K562 (cell line): Measurements from ENCODE around the gene BLM. TPM values are rescaled to one million over a fixed set of nuclear protein-coding genes. Genes with fewer than 3 reads are reported as not detected.

ENCODE experiments used
- MAZ ChIP-seq, 2 experiments: fragments of 450-650 bp in 1 of 2; sonication (generic) in 1 of 2; formaldehyde crosslinking; IDR thresholded peaks in 1 of 2; conservative IDR thresholded peaks in 1 of 2; 2 replicates each; pipeline versions ENCODE4 v1.4.0 to v1.5.0; 2020; ENCODE audit warnings: mild to moderate bottlenecking in 1 of 2, missing genetic modification reagents in 1 of 2
- RNF2 ChIP-seq: sonication (generic); IDR thresholded peaks from 2 replicates; pipeline ENCODE4 v1.6.1; 2016
- TBL1XR1 ChIP-seq, 2 experiments: IDR thresholded peaks; 2 replicates each; pipeline ENCODE4 v1.6.1; 2012; ENCODE audit warnings: improper control_type of control experiment in 2 of 2, low read length in 2 of 2, mild to moderate bottlenecking in 1 of 2
- YBX1 ChIP-seq: fragments of 450-650 bp; IDR thresholded peaks from 2 replicates; pipeline ENCODE4 v1.7.1; 2016; ENCODE audit warnings: mild to moderate bottlenecking
- ZNF212 ChIP-seq: fragments of 450-650 bp; formaldehyde crosslinking; IDR thresholded peaks from 2 replicates; pipeline ENCODE4 v1.4.0; 2020; ENCODE audit warnings: mild to moderate bottlenecking
- polyA plus RNA-seq, 8 experiments: library from polyadenylated mRNA; depleted of rRNA in 4 of 8; stranded (reverse) in 5 of 8; unstranded in 3 of 8; fragments of >200 nt; fragmentation: Nextera tagmentation in 2 of 8; fragmentation: Illumina TruSeq in 1 of 8; extraction: Ambion mirVana in 2 of 8; extraction: Trizol in 1 of 8; gene quantifications; 2 replicates each; pipeline versions ENCODE4 v1.2.1 to v1.2.3, GENCODE V29; 2011 to 2014; ENCODE audit warnings: inconsistent platforms in 1 of 8, missing spikeins in 1 of 8
- total RNA-seq, 7 experiments: library from RNA; depleted of rRNA in 6 of 7; stranded (reverse); fragments of >200 nt in 6 of 7; fragmentation: Illumina TruSeq in 2 of 7; extraction: Trizol in 2 of 7; gene quantifications; 2 replicates each; pipeline versions ENCODE4 v1.2.1 to v1.2.3, GENCODE V29; 2011 to 2021; ENCODE audit warnings: low replicate concordance in 1 of 7
- TF ChIP-seq, protein P1 (sequence below): fragments of 450-650 bp; IDR thresholded peaks from 2 replicates; pipeline ENCODE4 v1.6.1; 2016; ENCODE audit warnings: mild to moderate bottlenecking, moderate library complexity
- TF ChIP-seq, protein P2 (sequence below): fragments of 150-350 bp; conservative IDR thresholded peaks from 2 replicates; pipeline ENCODE4 v1.6.1; 2014; ENCODE audit warnings: low read length
- TF ChIP-seq, protein P3 (sequence below): IDR thresholded peaks from 3 replicates; pipeline ENCODE4 v1.6.1; 2011; ENCODE audit warnings: borderline replicate concordance, mild to moderate bottlenecking, moderate library complexity; ENCODE audit not compliant: insufficient read length; ENCODE audit errors: extremely low read depth
- TF ChIP-seq, protein P4 (sequence below): sonication (generic); IDR thresholded peaks from 2 replicates; pipeline ENCODE4 v1.6.1; 2016

Gene BLM
- total and polyA plus RNA-seq, 9 of the 15 experiments (the other 6 are each of a cell fraction or from before 2014, with no cell fraction given), result 21.0 to 56.0 (median 43.9) TPM

DNA sequence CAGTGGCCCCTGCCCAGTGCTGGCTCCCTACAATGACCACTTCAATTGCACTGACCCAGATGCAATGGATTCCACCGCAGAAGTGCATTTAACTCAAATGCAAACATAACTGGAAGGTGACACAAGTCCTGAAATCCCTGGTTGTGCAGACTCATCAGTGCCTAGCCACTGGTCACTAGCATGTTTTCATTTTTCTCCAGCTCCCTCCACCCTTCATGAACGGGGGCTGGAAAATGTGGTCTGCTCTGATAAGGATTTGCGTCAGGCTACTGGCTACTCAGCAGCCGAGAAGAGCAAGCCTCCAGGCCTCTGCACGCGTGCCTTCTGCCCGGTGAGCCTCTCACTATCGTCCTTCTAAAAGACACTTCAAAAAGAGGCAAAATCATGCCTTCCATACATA lies 123.8 kb downstream of the BLM start (continued):
- TF ChIP-seq TBL1XR1 (IDR thresholded peaks at IDR 0.05; ENCODE audit: low read length in 2 of 2) (peak; percentile 42 to 88; a peak in 3 of 4 replicates), ZNF212 (CRISPR knock-in tag) (no peak), MAZ (CRISPR knock-in tag; conservative IDR thresholded peaks at IDR 0.05 in 1 of 2, IDR thresholded peaks at IDR 0.05 in 1 of 2) (peak; percentile 92 to 97), RNF2 (peak; percentile 95), YBX1 (no peak)
- TF ChIP-seq, protein P1, sequence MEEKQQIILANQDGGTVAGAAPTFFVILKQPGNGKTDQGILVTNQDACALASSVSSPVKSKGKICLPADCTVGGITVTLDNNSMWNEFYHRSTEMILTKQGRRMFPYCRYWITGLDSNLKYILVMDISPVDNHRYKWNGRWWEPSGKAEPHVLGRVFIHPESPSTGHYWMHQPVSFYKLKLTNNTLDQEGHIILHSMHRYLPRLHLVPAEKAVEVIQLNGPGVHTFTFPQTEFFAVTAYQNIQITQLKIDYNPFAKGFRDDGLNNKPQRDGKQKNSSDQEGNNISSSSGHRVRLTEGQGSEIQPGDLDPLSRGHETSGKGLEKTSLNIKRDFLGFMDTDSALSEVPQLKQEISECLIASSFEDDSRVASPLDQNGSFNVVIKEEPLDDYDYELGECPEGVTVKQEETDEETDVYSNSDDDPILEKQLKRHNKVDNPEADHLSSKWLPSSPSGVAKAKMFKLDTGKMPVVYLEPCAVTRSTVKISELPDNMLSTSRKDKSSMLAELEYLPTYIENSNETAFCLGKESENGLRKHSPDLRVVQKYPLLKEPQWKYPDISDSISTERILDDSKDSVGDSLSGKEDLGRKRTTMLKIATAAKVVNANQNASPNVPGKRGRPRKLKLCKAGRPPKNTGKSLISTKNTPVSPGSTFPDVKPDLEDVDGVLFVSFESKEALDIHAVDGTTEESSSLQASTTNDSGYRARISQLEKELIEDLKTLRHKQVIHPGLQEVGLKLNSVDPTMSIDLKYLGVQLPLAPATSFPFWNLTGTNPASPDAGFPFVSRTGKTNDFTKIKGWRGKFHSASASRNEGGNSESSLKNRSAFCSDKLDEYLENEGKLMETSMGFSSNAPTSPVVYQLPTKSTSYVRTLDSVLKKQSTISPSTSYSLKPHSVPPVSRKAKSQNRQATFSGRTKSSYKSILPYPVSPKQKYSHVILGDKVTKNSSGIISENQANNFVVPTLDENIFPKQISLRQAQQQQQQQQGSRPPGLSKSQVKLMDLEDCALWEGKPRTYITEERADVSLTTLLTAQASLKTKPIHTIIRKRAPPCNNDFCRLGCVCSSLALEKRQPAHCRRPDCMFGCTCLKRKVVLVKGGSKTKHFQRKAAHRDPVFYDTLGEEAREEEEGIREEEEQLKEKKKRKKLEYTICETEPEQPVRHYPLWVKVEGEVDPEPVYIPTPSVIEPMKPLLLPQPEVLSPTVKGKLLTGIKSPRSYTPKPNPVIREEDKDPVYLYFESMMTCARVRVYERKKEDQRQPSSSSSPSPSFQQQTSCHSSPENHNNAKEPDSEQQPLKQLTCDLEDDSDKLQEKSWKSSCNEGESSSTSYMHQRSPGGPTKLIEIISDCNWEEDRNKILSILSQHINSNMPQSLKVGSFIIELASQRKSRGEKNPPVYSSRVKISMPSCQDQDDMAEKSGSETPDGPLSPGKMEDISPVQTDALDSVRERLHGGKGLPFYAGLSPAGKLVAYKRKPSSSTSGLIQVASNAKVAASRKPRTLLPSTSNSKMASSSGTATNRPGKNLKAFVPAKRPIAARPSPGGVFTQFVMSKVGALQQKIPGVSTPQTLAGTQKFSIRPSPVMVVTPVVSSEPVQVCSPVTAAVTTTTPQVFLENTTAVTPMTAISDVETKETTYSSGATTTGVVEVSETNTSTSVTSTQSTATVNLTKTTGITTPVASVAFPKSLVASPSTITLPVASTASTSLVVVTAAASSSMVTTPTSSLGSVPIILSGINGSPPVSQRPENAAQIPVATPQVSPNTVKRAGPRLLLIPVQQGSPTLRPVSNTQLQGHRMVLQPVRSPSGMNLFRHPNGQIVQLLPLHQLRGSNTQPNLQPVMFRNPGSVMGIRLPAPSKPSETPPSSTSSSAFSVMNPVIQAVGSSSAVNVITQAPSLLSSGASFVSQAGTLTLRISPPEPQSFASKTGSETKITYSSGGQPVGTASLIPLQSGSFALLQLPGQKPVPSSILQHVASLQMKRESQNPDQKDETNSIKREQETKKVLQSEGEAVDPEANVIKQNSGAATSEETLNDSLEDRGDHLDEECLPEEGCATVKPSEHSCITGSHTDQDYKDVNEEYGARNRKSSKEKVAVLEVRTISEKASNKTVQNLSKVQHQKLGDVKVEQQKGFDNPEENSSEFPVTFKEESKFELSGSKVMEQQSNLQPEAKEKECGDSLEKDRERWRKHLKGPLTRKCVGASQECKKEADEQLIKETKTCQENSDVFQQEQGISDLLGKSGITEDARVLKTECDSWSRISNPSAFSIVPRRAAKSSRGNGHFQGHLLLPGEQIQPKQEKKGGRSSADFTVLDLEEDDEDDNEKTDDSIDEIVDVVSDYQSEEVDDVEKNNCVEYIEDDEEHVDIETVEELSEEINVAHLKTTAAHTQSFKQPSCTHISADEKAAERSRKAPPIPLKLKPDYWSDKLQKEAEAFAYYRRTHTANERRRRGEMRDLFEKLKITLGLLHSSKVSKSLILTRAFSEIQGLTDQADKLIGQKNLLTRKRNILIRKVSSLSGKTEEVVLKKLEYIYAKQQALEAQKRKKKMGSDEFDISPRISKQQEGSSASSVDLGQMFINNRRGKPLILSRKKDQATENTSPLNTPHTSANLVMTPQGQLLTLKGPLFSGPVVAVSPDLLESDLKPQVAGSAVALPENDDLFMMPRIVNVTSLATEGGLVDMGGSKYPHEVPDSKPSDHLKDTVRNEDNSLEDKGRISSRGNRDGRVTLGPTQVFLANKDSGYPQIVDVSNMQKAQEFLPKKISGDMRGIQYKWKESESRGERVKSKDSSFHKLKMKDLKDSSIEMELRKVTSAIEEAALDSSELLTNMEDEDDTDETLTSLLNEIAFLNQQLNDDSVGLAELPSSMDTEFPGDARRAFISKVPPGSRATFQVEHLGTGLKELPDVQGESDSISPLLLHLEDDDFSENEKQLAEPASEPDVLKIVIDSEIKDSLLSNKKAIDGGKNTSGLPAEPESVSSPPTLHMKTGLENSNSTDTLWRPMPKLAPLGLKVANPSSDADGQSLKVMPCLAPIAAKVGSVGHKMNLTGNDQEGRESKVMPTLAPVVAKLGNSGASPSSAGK, result peak; percentile 78
- TF ChIP-seq, protein P2, sequence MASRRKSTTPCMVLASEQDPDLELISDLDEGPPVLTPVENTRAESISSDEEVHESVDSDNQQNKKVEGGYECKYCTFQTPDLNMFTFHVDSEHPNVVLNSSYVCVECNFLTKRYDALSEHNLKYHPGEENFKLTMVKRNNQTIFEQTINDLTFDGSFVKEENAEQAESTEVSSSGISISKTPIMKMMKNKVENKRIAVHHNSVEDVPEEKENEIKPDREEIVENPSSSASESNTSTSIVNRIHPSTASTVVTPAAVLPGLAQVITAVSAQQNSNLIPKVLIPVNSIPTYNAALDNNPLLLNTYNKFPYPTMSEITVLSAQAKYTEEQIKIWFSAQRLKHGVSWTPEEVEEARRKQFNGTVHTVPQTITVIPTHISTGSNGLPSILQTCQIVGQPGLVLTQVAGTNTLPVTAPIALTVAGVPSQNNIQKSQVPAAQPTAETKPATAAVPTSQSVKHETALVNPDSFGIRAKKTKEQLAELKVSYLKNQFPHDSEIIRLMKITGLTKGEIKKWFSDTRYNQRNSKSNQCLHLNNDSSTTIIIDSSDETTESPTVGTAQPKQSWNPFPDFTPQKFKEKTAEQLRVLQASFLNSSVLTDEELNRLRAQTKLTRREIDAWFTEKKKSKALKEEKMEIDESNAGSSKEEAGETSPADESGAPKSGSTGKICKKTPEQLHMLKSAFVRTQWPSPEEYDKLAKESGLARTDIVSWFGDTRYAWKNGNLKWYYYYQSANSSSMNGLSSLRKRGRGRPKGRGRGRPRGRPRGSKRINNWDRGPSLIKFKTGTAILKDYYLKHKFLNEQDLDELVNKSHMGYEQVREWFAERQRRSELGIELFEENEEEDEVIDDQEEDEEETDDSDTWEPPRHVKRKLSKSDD, result no peak
- TF ChIP-seq, protein P3, sequence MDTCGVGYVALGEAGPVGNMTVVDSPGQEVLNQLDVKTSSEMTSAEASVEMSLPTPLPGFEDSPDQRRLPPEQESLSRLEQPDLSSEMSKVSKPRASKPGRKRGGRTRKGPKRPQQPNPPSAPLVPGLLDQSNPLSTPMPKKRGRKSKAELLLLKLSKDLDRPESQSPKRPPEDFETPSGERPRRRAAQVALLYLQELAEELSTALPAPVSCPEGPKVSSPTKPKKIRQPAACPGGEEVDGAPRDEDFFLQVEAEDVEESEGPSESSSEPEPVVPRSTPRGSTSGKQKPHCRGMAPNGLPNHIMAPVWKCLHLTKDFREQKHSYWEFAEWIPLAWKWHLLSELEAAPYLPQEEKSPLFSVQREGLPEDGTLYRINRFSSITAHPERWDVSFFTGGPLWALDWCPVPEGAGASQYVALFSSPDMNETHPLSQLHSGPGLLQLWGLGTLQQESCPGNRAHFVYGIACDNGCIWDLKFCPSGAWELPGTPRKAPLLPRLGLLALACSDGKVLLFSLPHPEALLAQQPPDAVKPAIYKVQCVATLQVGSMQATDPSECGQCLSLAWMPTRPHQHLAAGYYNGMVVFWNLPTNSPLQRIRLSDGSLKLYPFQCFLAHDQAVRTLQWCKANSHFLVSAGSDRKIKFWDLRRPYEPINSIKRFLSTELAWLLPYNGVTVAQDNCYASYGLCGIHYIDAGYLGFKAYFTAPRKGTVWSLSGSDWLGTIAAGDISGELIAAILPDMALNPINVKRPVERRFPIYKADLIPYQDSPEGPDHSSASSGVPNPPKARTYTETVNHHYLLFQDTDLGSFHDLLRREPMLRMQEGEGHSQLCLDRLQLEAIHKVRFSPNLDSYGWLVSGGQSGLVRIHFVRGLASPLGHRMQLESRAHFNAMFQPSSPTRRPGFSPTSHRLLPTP, result no peak
- TF ChIP-seq, protein P4, sequence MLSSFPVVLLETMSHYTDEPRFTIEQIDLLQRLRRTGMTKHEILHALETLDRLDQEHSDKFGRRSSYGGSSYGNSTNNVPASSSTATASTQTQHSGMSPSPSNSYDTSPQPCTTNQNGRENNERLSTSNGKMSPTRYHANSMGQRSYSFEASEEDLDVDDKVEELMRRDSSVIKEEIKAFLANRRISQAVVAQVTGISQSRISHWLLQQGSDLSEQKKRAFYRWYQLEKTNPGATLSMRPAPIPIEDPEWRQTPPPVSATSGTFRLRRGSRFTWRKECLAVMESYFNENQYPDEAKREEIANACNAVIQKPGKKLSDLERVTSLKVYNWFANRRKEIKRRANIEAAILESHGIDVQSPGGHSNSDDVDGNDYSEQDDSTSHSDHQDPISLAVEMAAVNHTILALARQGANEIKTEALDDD, result peak; percentile 100
